HG02840 (cell line): Measurements from ENCODE around the gene PAMR1.
"Not testable (repeated sequence)": the region's sequence is repeated elsewhere in the genome, so short reads cannot be mapped to it uniquely, and the experiment has no call there.

Experiments
- ATAC-seq: cut with Tn5 transposase; IDR thresholded peaks from one replicate; pipeline ENCODE4 v1.9.1; 2021; ENCODE audit warnings: mild to moderate bottlenecking, moderate library complexity, moderate number of reproducible peaks; ENCODE audit not compliant: unreplicated experiment, low FRiP score

PAMR1 gene

GRCh38 chr11:35546317-35546716 is 20.9 kb upstream of the PAMR1 start:
- no peak for ATAC-seq

GRCh38 chr11:35545391-35546003 is 20.1 kb upstream of the PAMR1 start:
- no peak for ATAC-seq

GRCh38 chr11:35543481-35543880 is 18.1 kb upstream of the PAMR1 start:
- ATAC-seq: no peak

DNA sequence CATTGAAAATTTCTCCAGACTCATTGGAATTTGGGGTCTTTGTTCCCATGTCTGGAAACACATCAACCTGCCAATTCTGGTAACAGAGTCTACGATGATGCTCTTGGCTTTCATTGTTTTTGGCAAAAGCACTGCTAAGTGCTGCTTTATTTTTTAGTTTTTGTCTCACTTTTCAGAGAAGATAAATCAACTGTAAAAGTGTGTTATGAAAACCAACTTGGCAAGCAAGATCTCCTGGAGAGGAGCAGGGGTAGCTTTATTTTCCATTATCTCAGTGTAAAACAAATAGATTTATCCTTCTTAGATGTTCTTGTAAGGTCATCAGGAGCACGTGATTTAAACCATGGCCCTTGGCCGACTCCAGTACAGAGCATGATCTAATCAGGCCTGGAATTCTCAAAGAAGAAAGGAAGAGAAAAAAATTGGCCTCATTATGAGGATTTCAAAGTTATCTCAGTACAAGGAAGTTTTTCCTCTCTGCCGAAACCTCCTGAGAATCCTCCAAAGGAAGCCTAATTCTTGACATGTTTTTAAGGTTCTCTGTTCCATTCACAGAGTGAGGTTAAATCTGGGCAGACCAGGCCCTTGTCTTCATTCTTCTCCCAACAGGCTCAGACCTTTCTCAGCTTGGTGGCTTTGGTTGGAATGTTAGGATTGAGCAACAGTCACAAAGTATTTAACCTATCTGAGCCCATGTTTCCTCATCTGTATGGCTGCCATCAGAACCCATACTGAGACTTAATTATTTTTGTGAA is 16.4 kb upstream of the PAMR1 start:
- no peak for ATAC-seq

DNA sequence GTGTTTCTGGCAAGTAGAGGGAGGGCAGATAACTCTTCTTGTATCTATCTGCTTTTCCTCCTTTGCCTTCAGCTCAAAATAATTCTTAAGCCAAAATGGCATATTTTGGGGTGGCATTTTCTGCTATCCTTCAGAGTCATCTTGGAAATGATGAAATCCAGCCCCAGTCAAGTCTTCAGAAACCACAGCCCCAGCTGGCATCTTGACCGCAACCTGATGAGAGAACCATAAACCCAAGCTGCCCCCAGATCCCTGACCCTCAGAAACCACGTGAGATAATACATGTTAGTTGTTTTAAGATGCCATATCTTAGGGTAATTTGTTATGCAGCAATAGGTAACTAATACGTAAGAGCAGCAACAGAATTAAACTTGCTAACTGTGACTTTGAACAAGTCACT is 15.1 kb upstream of the PAMR1 start:
- ATAC-seq: no peak

- no peak for ATAC-seq
Measured at GRCh38 chr11:35539781-35540281, 14.4 kb upstream of the PAMR1 start.

GRCh38 chr11:35539256-35539655 is 13.8 kb upstream of the PAMR1 start:
- no peak for ATAC-seq

DNA sequence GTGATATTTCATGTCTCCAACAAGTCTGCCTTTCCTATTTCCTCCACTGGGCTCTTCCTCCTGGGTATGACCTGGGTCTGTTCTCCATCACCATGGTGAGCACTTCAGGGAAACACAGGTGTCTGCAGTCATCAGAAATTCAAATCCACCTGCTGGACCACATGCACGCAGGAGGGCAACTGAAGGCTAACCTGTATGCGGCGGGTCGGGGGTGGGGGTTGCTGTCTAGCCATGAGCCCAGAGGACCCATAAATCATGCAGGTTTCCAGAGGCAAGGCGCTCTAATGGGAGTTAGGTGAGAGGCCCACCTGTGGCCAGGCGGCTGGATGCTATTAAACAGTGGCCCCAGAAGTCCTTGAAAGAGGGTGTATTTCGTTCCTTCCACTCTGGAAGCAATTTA is 11.1 kb upstream of the PAMR1 start:
- no peak for ATAC-seq

GRCh38 chr11:35531246-35531645 is 5.8 kb upstream of the PAMR1 start:
- ATAC-seq: no peak

DNA sequence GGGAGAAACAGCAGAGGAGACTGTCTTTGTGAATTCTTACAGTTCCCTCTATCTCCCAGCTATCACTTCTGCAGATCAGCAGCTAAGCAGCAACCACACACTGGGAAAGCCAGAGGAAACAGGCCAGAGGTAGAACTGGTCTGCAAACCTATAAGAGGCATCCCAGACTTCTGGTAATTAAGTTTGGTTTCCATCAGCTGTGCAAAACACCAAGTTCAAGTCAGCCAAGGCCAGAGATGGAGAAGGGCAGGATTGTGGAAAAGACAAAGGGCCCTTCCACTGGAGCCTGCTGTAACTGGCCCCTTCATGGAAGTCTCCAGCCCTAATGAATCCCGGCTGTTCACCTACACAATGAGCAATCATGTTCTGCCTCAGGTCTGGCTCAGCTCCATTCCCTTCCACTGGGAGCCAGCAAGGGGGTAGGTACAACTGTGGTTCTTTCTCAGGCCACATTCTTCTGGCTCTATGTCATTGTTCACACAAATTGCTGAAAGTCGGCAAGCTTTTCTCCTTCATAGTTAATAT is 4.6 kb upstream of the PAMR1 start:
- ATAC-seq: no peak

- ATAC-seq: no peak
Measured at GRCh38 chr11:35526370-35526792, 965 bp upstream of the PAMR1 start.

DNA sequence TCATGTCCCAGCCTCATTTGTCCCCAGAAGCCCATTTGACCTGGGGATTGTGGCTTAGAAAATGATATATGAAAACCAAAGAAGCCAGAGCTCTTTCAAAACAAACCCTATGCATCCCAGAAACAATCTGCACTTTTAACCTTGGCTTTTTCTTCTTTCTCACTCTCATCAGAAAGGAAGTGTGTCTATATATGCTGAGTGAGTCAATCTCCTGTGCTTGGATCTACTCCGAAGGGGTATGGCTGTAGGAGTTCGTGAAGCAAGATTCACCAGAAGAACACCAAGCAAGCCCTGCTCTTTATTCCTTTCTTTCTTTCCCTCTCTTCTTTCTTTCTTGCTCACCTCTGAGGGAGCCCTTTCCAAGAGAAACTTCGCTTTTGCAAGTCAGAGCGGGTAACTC is 636 bp downstream of the PAMR1 start:
- no peak for ATAC-seq

- ATAC-seq: no peak
Measured at GRCh38 chr11:35523861-35524260, 1.6 kb downstream of the PAMR1 start.

- no peak for ATAC-seq
Measured at GRCh38 chr11:35523331-35523768, 2.1 kb downstream of the PAMR1 start.

GRCh38 chr11:35522091-35522490 is 3.3 kb downstream of the PAMR1 start:
- ATAC-seq: not testable (repeated sequence)

DNA sequence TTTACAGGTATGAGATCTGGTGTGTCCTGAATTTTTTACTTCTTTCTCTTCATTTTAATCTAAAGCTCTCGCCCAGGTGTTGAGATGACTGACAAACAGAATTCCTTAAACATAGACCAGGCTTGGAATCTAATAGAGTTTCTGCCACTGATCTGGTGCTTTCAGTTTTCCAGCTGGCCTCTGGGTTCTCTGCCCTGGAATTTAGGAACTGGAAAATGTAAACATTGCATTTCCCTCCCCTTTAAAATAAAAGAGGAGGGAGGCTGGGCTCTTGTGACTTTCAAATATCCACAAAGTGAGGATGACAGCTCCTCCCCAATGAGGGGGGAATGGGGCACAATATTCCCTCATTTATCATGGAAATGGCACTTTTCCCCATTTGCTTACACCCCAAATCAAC is 5.0 kb downstream of the PAMR1 start:
- ATAC-seq: no peak

DNA sequence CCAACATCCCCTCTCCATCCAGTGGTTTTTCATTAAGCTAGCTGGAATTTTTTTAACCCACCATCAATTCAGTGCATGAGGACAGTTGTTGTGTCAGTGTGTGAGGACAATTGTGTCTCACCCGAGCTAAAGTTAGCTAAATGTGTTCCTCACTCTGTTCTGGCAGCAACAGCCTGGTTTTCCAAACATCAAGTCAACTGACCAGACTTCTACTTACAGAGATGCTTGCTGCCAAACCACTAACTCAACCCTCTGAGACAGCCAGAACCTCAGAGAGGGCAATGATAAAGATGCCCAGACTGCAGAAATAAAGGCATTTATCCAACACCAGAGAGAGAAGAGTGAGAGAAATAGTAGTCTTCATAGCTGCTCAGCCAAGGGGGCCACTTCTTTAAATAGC is 6.7 kb downstream of the PAMR1 start:
- ATAC-seq: no peak

DNA sequence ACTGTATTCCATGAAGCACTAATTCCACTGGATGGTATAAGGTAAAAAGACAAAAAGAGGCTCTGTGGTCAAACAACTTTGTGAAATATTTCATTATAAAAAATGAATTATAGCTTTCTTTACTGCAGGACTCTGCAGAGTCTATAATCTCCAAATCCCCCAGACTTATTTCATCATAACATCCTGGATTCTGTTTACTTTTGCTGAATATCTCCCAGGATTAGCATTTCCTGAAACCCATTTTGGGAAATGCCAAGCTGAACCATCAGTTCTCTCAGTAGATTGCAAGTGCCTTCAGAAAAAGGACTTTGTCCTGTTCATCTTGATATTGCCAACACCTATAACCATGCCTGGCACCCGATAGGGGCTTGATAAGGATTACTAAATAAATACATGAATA is 7.9 kb downstream of the PAMR1 start:
- ATAC-seq: no peak

GRCh38 chr11:35516403-35516802 is 9.0 kb downstream of the PAMR1 start:
- no peak for ATAC-seq

GRCh38 chr11:35515224-35515623 is 10.2 kb downstream of the PAMR1 start:
- ATAC-seq: no peak

DNA sequence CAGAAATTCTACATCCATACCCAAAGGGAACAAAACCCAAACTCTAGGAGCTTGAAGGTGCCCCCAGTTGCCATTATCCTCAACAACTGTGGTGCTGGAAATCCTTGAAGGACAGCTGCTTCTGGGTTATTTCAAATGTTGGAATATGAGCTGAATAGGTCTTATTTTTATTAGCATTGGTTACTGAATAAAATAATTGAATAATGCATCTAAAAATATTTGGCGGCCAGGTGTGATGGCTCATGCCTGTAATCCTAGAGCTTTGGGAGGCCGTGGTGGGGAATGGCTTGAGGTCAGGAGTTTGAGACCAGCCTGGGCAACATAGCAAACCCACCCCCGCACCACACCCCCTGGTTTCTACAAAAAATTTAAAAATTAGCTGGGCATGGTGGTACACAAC is 10.9 kb downstream of the PAMR1 start:
- ATAC-seq: no peak

GRCh38 chr11:35511666-35512065 is 13.8 kb downstream of the PAMR1 start:
- ATAC-seq: no peak
